ENCODE measurements around the gene BAAT.

Gene BAAT

DNA sequence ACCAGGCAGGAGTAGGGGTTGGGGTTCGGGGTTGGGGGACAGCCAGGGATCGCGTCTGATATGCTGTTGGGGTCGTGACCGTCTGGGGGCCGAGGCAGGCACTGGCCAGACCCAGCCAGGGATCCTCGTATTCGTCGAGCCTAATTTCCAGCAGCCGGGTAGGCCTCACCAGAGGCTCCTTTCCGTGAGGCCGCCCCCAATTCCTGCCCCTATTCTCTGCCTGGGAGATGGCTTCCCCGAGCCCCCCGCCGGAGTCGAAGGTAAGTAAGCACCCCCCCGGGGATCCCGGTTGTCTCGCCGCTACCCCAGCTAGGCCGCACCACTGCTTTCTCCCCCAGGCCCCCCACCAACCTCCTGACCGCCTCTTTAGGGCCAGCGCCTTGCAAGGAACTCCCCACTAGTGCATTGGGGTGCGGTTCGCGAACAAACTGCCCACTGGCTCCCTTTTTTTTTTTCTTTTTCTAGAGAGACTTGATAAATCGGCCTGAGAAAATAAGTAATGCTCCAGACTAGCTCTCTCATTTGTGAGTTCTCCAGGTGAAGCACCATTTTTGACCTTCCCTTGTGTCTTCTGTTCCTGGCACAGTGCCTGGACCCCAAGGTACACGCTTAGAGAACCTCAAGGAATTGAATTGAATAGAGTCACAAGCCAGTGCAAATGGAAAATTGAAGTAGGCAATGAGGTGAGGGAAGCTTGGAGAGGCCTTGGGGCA lies 14.3 kb upstream of the BAAT start:
- no peak for DNase-seq (ENCODE audit: low read depth, low spot score)

DNA sequence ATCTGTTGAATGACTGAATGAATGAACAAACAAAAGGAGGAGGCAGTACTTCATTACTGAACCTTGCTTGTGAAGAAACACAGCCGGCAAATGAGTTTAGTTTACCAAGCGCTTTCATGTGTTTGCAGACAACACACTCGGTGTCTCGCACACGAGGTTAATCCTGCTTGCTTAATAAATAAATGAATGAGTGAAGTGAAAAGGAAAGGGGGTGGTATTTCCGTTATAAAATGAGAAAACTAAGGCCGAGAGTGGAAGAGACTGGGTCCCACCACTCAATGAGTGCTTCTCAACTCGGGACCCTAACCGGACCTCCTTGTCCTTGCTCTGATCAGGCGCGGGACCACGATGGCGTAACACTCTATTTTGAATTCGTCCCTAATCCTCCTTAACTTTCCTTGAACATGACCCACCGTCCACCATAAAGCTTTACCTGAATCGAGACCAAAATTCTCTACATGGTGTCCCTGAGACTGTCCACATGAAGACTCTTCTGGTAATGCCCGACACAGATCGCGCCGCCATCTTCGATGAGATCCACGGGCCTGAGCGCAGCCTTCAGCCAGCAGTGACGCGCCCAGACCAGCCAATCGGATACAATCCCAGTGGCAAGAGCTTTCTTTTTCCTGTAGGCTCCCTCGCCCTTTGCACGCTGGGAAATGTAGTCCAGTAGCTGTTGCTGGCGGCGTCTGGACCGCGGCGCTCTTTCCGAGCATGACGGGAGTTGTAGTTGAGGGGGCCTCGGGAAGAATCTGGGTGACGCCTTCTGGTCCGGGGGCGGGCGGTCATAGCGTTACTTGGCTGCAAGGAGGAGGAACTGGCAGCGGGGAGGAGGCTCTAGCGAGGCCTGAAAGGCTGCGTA lies 13.5 kb upstream of the BAAT start, which contains the start of the genes MRPL50 and ZNF189:
Gene MRPL50 (minus strand): TSS at position 551 of the 862 bp plus-strand sequence. CDS start 26 bp downstream, at position 525.
Gene ZNF189 (plus strand): TSS at position 784 of the 862 bp plus-strand sequence. CDS start 306 bp downstream, outside the sequence.
- peak; percentile 94 for DNase-seq (ENCODE audit: low read depth, low spot score)

DNA sequence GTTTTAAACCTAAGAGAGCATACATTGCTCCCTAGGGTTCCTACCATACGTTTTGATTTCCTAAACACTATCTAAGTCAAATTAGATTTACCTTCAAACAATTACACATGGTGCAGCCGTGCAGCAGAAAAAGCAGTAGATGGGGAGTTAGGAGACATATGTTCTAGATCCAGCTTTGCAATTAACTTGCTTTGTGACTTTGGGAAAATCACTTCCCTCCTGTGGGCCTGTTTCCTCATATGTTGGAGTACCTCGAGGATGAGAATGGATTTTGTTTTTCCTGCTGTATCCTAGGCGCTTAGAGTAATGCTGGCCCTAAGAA lies 12.9 kb upstream of the BAAT start:
- no peak for DNase-seq (ENCODE audit: low read depth, low spot score)

DNA sequence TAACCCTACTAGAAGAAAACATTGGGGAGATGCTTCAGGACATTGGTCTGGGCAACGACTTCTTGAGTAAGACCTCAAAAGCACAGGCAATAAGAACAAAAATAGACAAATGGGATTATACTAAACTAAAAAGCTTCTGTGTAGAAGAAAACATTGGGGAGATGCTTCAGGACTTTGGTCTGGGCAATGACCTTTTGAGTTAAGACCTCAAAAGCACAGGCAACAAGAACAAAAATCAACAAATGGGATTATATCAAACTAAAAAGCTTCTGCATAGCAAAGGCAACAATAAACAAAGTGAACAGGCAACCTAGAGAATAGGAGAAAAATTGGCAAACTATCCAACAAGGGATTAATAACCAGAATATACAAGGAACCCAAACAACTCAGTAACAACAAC lies 9.9 kb upstream of the BAAT start:
- no peak for DNase-seq (ENCODE audit: low read depth, low spot score)

DNA sequence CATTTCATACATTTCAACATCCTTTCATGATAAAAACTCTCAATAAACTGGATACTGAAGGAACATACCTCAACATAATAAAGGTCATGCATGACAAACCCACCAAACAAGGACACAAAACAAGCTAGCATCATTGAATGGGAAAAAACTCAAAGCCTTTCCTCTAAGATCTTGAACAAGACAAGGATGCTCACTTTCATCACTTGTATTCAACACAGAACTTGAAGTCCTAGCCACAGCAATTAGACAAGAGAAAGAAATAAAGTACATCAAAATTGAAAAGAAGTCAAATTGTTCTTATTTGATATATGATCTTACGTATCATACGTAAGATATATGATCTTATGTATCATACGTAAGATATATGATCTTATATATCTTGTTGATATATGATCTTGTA lies 8.3 kb upstream of the BAAT start:
- no peak for DNase-seq (ENCODE audit: low read depth, low spot score)

DNA sequence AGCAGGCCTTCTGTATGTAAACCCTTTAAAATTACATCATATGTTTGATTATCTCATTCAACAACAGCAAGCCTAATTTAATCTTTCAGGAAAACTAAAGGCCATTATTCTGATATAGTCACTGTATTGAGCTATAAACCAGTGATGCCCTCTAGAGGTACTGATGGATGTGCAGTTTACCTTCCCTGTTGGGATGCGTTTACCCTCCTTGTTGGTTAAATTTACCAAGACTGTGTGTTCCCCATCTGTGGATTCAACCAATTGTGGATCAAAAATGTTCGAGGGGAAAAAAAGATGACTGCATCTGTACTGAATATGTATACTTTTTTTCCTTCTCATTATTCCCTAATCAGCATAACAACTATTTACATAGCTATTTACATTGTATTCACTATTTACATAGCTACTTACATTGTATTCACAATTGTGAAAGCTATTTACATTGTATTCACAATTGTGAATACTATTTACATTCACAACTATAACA lies 3.7 kb upstream of the BAAT start:
- no peak for DNase-seq (ENCODE audit: low read depth, low spot score)

DNA sequence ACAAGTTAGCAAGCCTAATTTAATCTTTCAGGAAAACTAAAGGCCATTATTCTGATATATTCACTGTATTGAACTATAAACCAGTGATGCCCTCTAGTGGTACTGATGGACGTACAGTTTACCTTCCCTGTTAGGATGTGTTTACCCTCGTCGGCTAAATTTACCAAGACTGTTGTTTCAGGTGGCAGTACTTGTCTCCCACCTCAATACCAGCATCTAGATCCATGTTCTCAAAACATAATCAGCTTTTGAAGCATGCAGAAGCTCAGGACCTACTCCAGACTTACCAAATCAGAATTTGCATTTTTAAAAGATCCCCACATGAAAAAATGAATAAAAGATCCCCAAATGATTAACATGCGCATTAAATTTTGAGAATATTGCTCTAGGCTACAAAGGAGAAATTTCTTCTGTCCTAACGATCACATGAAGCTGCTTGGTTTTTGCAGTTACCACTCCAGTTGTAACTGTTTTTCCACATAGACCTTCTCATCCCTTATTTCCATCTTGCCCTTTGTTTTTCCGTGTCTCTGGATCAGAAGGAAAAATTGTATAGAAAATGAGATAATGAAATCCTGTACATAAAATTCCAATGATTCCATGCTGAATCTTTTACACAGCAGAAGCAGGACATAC lies 3.2 kb upstream of the BAAT start:
- no peak for DNase-seq (ENCODE audit: low read depth, low spot score)

DNA sequence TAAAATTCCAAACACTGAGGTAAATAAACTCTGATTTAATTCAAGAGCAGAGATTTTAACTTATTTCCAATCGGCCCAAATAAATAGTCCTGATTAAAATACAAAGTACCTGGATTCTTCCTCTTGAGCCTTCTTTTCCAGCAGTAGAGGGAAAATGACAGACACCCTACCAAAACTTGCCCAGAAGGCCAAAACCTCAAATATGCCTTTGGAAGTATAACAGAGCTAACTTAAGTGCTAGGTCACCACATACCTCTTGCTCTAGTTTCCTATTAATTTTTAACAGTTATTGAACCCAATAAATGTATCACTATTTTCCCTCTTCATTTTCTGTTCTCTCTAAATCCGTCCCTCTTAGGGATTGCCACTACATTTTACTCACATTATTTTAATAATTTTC lies 1.4 kb downstream of the BAAT start:
- DNase-seq (ENCODE audit: low read depth, low spot score), result no peak

DNA sequence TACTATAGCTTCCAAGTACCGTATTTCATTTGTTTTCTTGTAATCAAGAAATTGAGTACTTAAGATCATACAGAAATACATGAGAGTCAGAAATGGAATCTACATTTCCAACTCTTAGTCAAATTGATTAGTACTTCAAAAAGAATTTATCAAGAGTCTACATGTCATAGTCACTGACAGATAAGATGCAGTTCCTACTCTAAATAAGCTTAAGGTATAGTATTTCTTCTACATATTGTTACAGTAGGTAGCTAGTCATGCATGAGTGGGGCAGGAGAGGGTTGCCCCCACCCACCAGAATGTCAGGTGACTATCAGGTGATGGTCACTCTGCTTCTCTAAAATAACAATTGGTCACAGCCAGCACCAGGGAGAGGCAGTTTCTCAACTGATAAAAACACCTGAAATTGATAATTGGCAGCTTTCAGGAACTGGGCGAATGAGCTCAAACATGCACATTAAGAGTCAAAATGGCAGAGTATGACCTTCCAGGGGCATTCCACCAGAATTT lies 2.9 kb downstream of the BAAT start:
- DNase-seq (ENCODE audit: low read depth, low spot score), result no peak

DNA sequence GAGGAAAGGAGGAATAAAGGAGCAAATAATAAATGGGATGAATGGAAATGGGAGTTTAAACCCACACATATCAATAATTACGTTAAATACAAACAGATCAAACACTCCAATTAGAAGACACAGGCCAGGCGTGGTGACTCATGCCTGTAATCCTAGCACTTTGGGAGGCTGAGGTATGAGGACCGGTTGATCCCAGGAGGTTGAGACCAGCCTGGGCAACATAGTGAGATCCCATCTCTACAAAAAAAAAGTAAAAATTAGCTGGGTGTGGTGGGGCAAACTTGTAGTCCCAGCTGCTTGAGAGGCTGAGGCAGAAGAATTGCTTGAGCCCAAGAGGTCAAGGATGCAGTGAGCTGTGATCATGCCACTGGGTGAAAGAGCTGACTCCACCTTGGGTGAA lies 3.7 kb downstream of the BAAT start:
- no peak for DNase-seq (ENCODE audit: low read depth, low spot score)

DNA sequence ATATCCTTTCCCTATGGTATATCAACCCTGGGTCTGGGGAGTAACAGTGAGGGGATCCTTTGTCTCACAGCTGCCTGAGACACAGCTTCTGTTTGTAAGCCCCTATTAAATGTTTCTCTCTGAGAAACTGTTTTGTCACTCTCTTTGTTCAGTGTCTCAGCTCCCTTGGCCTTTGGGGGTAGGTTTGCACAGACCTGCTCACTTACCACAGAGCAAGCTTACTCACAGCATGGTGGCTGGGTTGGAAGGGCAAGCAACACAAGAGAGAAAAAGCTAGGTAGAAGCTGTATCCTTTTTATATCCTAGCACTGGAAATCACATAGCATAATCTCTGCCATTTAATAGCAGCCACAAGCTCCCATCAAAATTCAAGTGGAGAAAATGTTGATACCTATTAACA lies 4.5 kb downstream of the BAAT start:
- no peak for DNase-seq (ENCODE audit: low read depth, low spot score)

DNA sequence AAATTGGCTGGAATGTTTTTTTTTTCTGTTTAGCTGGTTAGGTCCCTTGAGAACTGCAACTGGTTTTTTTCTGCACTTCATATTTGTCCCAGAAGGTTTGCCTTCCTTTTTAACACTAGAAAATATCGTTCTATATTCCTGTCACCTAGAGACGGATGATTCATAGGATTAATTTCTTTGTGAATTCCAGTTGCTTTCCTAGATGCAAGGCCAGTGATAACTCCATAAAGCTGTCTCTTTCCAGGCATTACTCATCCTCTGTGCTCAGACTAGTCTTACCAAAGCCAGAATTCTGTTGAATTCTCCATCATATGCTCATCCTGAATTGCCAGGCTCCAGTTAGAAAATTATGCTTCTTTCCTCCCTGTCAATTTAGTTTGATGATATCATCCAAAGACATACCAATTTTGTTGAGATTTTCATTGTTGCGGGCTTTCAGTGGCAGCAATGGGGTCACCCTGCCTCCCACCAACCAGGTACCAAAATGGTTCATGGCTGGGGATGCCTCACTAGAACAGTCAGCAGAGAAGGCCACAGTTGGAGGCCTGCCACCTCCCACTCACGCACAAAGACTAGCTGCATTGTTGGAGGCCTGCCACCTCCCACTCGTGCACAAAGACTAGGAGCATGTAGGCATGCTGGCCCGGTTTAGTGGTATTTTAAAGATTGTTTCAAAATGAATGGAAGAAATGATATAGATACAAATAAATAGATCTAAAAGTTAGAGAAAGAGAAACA lies 8.5 kb downstream of the BAAT start:
- no peak for DNase-seq (ENCODE audit: low read depth, low spot score)

DNA sequence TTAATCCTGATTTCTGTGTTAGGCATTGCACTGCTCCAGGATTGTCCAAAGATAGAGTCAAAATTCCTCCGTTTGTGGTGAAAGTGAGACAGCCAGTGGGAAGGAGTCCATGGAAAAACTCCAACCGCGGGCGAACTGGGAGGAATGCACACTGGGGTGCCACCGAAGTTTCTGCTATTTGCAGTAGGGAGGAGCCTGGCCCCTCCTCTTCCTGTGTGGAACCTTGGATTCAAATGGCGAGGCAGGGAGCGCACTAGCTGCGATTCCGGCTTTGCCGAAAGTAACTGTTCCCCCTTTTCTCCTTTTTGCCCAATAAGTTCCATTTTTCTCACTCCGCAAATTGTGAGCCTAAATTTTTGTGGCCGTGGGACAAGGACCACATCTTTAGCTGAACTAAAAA lies 9.3 kb downstream of the BAAT start:
- no peak for DNase-seq (ENCODE audit: low read depth, low spot score)

DNA sequence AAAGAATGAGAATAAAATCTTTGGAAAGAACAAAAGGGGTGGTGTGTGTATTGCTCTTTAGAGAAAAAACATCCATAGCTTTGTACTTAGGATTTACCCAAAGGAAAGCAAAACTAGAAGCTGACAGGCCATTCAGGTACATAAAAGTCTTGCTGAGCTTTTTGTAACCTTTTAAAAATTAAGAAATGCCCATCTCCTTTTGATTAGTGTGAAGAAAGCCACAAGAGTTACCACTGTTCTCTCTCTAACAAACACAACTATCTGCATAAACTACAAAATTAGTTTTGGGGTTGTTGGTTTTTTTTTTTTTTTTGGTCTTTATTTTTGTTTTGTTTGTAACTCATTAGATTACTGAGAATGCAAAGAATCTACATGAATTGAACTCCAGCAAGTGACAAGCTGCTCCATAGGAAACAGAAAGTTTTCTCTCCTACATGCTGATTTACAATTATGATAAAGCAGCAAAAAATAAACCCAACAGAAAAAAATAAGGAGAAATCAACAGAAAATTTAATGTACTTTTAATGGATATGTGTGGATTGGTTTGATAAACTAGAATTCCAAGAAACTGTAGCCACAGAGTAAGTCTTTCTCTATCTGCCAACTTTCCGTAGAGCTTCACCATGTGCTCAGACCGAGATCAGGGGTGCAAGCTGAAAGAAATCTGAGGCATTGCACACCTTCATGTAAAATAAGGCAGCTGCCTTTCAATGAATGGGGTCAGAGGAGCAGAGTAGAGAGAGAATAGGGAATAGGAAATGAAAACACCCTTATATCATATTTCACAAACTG lies 12.3 kb downstream of the BAAT start:
- DNase-seq (ENCODE audit: low read depth, low spot score), result no peak

DNA sequence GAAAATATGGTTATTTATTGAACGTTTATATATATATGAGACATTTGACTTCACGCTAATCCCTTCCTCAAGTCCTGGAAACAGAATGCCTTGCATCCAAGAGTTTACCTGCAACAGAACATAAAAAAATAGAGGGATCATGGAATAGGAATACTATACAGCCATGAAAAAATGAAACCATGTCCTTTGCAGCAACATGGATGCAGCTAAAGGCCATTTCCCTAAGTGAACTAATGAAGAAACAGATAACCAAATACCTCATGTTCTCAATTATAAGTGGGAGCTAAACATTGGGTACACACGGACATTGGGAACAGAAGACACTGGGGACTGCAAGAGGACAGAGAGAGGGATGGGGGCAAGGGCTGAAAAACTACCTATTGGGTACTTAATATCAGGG lies 13.0 kb downstream of the BAAT start:
- DNase-seq (ENCODE audit: low read depth, low spot score), result no peak

DNA sequence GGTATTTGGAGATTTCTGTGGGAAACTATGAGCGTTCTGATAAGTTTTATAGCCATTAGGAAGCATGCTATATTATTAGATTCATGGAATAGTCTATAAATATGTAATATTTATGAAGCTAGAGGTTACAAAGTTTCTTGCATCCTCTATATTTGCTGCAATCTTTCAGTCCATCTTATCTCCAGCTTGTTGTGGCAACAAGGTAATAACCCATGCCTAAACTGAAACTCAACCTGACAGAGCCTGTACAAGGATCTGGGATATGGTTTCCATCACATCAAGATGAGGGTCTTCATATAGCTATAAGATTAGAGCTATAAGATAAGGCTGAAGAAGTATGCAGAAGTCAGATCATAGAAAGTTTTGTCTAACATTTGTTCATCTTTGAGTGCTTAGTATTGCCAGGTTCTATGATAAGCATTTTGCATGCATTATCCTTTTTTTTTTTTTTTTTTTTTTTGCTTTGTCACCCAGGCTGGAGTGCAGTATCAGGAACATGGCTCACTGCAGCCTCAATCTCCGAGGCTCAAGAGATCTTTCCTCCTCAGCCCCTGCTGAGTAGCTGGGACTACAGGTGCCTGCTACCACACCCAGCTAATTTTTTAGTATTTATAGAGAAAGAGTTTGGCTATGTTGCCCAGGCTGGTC lies 14.8 kb downstream of the BAAT start:
- DNase-seq (ENCODE audit: low read depth, low spot score), result no peak

DNA sequence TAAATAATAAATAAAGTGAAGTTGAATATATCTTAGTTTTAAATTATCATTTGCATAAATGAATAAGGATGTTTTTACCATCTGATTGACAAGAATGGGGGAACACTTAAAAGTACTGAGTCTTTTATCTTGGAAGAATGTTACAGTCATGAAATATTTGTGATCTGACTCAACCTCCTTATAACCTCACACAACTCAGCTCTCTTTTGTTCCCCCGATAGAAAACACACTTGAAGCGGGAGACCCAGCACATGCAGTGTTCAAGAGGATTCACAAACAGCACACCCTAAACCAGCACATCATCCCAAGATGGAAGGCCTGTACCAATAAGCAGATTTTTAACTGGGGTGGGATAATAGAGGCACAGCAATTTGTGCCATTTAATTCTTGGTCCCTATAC lies 15.5 kb downstream of the BAAT start:
- no peak for DNase-seq (ENCODE audit: low read depth, low spot score)

DNA sequence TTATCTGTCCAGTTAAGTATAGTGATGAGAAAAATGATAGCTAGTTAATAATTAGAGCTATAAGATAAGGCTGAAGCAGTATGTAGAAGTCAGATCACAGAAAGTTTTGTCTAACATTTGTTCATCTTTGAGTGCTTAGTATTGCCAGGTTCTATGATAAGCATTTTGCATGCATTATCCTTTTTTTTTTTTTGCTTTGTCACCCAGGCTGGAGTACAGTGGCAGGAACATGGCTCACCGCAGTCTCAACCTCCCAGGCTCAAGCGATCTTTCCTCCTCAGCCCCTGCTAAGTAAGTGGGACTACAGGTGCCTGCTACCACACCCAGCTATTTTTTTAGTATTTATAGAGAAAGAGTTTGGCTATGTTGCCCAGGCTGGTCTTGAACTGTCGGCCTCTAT lies 17.5 kb downstream of the BAAT start:
- DNase-seq (ENCODE audit: low read depth, low spot score), result no peak

DNA sequence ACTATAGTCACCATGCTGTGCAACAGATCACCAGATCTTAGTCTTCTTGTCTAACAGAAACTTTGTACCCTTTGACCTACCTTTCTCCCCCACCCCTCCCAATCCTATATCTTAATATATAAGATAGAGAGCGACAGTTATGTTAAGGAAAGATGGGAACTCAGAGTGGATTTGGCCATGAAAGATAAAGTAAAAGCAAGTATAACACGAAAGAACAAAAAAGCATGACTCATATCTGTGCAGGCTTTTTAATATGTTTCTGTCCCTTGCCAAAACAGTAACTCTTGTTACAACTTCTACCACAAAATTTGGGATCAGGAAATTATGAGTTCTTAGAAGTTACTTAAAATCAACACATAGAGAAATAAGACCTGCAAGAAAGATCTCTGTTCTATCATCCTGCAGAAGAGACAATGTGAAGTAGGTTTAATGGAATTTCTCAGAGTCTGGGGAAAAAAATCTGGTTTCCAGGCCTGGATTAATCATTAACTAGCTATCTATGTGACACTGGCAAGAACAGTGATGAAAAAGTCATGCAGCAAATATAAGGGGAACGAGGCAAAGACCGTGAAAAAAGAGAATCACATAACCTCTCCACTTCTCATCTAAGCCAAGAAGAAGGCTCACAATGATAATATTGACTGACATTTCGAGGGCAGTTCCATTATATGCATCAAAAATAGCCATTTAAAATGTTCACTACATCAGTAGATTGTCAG lies 18.6 kb downstream of the BAAT start:
- no peak for DNase-seq (ENCODE audit: low read depth, low spot score)

DNA sequence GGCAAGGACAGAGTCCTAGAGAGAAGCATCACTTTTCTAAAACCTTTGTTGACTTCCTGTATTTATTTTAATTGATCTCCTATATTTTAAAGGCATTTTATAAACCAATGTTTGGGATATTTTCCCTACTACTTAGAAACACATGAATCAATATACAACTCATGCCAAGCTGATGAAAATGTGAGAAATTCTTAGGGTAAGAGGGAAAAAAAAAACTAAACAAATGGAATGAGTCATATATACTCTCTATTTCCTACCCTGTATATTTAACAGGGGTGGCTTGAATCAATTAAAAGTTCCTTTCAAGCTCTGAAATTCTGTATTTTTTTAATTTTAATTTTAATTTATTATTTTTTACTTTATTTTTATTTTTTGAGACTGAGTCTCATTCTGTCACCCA lies 19.6 kb downstream of the BAAT start:
- no peak for DNase-seq (ENCODE audit: low read depth, low spot score)

All from activated CD4-positive, CD25-positive, alpha-beta regulatory T cell treated with anti-CD3 and anti-CD28 coated beads, Interleukin-2, amount 50 U/mL, for 16 hours (primary cell).